Activated T-cell treated with anti-CD3 and anti-CD28 coated beads, Interleukin-2, amount 50 U/mL, for 4 hours (primary cell): ENCODE results near the gene LONP2. TPM values are rescaled to one million over a fixed set of nuclear protein-coding genes. Genes with fewer than 3 reads are reported as not detected.
A peak's percentile ranks its signal among the peaks of the same experiment; 100 is the strongest.
"Not testable (repeated sequence)": the region's sequence is repeated elsewhere in the genome, so short reads cannot be mapped to it uniquely, and the experiment has no call there.

ENCODE experiments used
- ATAC-seq, 2 donors: fragments of 200-7000 bp; cut with Tn5 transposase; one replicate each; pipeline ENCODE4 v1.10.0; 2021
- DNase-seq: peaks from one replicate; pipeline ENCODE4 v3.0.0-alpha.2; 2020
- H3K27me3 Mint-ChIP-seq: one replicate; pipeline ENCODE4 v1.8.0; 2021; ENCODE audit warnings: low read depth, mixed read lengths
- H3K36me3 Mint-ChIP-seq: one replicate; pipeline ENCODE4 v1.8.0; 2022; ENCODE audit warnings: mixed read lengths; ENCODE audit not compliant: insufficient read depth
- H3K4me1 Mint-ChIP-seq: one replicate; pipeline ENCODE4 v1.8.0; 2021; ENCODE audit warnings: low read depth, mixed read lengths
- H3K4me3 Mint-ChIP-seq: one replicate; pipeline ENCODE4 v1.8.0; 2021; ENCODE audit warnings: mild to moderate bottlenecking, moderate library complexity, mixed read lengths
- H3K9me3 Mint-ChIP-seq: one replicate; pipeline ENCODE4 v1.8.0; 2021; ENCODE audit warnings: mixed read lengths
- total RNA-seq, 3 donors: library from RNA; stranded (reverse); gene quantifications; one replicate each; pipeline ENCODE4 v1.2.1, GENCODE V29; 2021

LONP2 gene
- total RNA-seq, 3 donors from 2014 or later, result 50.5 to 57.6 (median 53.1) TPM

- peak overlapping the region; percentile 94 for H3K4me3 Mint-ChIP-seq
- H3K36me3 Mint-ChIP-seq, result no peaks in the 10 kb centered on the region
- H3K27me3 Mint-ChIP-seq, result no peaks in the 10 kb centered on the region
- H3K9me3 Mint-ChIP-seq, result no peaks in the 10 kb centered on the region
- peaks cover 28% of the 10 kb centered on the region for H3K4me1 Mint-ChIP-seq
- DNase-seq, result peak; percentile 12
- peak; percentile 65 to 70 for ATAC-seq
Measured at GRCh38 chr16:48384520-48385252, 140.6 kb downstream of the LONP2 start.

GRCh38 chr16:48385253-48386150 lies 141.4 kb downstream of the LONP2 start, which contains the start of gene SIAH1:
Gene SIAH1 (minus strand): TSS chr16:48385413. CDS start chr16:48362428, 22,985 bp downstream.
- peak within 1 kb of the TSS; percentile 94 for H3K4me3 Mint-ChIP-seq
- peak; percentile 86 for DNase-seq
- no peaks in the 10 kb centered on the region for H3K36me3 Mint-ChIP-seq
- no peaks in the 10 kb centered on the region for H3K27me3 Mint-ChIP-seq
- ATAC-seq, result peak; percentile 75 to 84
- H3K9me3 Mint-ChIP-seq, result no peaks in the 10 kb centered on the region
- H3K4me1 Mint-ChIP-seq, result peaks cover 23% of the 10 kb centered on the region

- H3K27me3 Mint-ChIP-seq, result no peaks in the 10 kb centered on the region
- no peaks in the 10 kb centered on the region for H3K9me3 Mint-ChIP-seq
- H3K36me3 Mint-ChIP-seq, result no peaks in the 10 kb centered on the region
- peaks cover 16% of the 10 kb centered on the region for H3K4me1 Mint-ChIP-seq
- DNase-seq (no peak), ATAC-seq (no peak)
- peak overlapping the region; percentile 33 for H3K4me3 Mint-ChIP-seq
Measured at GRCh38 chr16:48386559-48387312, 142.6 kb downstream of the LONP2 start.

- Mint-ChIP-seq H3K4me3 (no peak overlapping the region), H3K9me3 (no peaks in the 10 kb centered on the region), H3K36me3 (no peaks in the 10 kb centered on the region), H3K4me1 (no peaks in the 10 kb centered on the region), H3K27me3 (no peaks in the 10 kb centered on the region)
- DNase-seq (no peak), ATAC-seq (no peak)
Measured at GRCh38 chr16:48392407-48392806, 148.3 kb downstream of the LONP2 start.

- H3K27me3 Mint-ChIP-seq, result no peaks in the 10 kb centered on the region
- no peak overlapping the region for H3K4me3 Mint-ChIP-seq
- ATAC-seq, result peak; percentile 34 to 65
- no peaks in the 10 kb centered on the region for H3K4me1 Mint-ChIP-seq
- DNase-seq, result no peak
- no peaks in the 10 kb centered on the region for H3K36me3 Mint-ChIP-seq
- H3K9me3 Mint-ChIP-seq, result no peaks in the 10 kb centered on the region
Measured at GRCh38 chr16:48393485-48394354, 149.6 kb downstream of the LONP2 start.

GRCh38 chr16:48394355-48394703 lies 150.2 kb downstream of the LONP2 start:
- no peaks in the 10 kb centered on the region for H3K9me3 Mint-ChIP-seq
- no peaks in the 10 kb centered on the region for H3K4me1 Mint-ChIP-seq
- DNase-seq, result no peak
- no peaks in the 10 kb centered on the region for H3K36me3 Mint-ChIP-seq
- no peak for ATAC-seq
- H3K27me3 Mint-ChIP-seq, result no peaks in the 10 kb centered on the region
- no peak overlapping the region for H3K4me3 Mint-ChIP-seq

- Mint-ChIP-seq H3K4me1 (no peaks in the 10 kb centered on the region), H3K9me3 (no peaks in the 10 kb centered on the region), H3K4me3 (no peak overlapping the region), H3K27me3 (no peaks in the 10 kb centered on the region), H3K36me3 (no peaks in the 10 kb centered on the region)
- ATAC-seq, result no peak
- no peak for DNase-seq
Measured at GRCh38 chr16:48395375-48395774, 151.3 kb downstream of the LONP2 start.

- ATAC-seq, DNase-seq, H3K4me3 Mint-ChIP-seq, H3K4me1 Mint-ChIP-seq, H3K27me3 Mint-ChIP-seq, H3K9me3 Mint-ChIP-seq, H3K36me3 Mint-ChIP-seq: not testable (repeated sequence)
Measured at GRCh38 chr16:48402547-48402946, 158.4 kb downstream of the LONP2 start.

- Mint-ChIP-seq H3K36me3 (no peaks in the 10 kb centered on the region), H3K9me3 (no peaks in the 10 kb centered on the region), H3K4me3 (no peak overlapping the region), H3K4me1 (peaks cover 3% of the 10 kb centered on the region), H3K27me3 (no peaks in the 10 kb centered on the region)
- no peak for DNase-seq
- no peak for ATAC-seq
Measured at GRCh38 chr16:48405153-48405552, 161.1 kb downstream of the LONP2 start.

- no peaks in the 10 kb centered on the region for H3K27me3 Mint-ChIP-seq
- no peak overlapping the region for H3K4me3 Mint-ChIP-seq
- no peaks in the 10 kb centered on the region for H3K9me3 Mint-ChIP-seq
- ATAC-seq (no peak), DNase-seq (no peak)
- no peaks in the 10 kb centered on the region for H3K36me3 Mint-ChIP-seq
- H3K4me1 Mint-ChIP-seq, result peaks cover 3% of the 10 kb centered on the region
Measured at GRCh38 chr16:48405907-48406306, 161.8 kb downstream of the LONP2 start.

Other genes starting within 250 kb of the LONP2 start
- gene ABCC12, start 88.3 kb upstream of the LONP2 start, total RNA-seq, result not detected
- gene ABCC11, start 3.2 kb downstream of the LONP2 start, total RNA-seq, result under 1 TPM; 0.05 to 0.08 (median 0.08) TPM
- 10 to 100 TPM in 2 of 3 donors, 1 to 10 TPM in 1; 10.0 to 12.2 (median 10.4) TPM for gene SIAH1, start 141.1 kb downstream of the LONP2 start, total RNA-seq